ENCODE data around the gene BAHCC1. TPM values are rescaled to one million over a fixed set of nuclear protein-coding genes. Genes with fewer than 3 reads are reported as not detected.

Gene BAHCC1
- polyA plus RNA-seq, 1 donor from 2014 or later: 14.2 TPM

GRCh38 chr17:81508639-81509206, 113.5 kb downstream of the BAHCC1 start:
- H4K20me1 ChIP-seq (ENCODE audit: insufficient read depth): peaks cover 49% of the 10 kb centered on the region
- no peak overlapping the region for H2AFZ ChIP-seq (ENCODE audit: low read depth, low read length)
- H3K36me3 ChIP-seq (ENCODE audit: insufficient read depth, low read length): peaks cover 31% of the 10 kb centered on the region
- no peaks in the 10 kb centered on the region for H3K27me3 ChIP-seq (ENCODE audit: insufficient read depth, low read depth, low read length)
- peak overlapping the region; percentile 99 for H3K9ac ChIP-seq (ENCODE audit: low read length)
- H3K79me2 ChIP-seq (replicated peaks; ENCODE audit: insufficient read depth, low read length): peaks cover 55% of the 10 kb centered on the region
- H3K27ac ChIP-seq (ENCODE audit: low read length): peak overlapping the region; percentile 96
- H3K4me2 ChIP-seq (ENCODE audit: low read length): peak overlapping the region; percentile 97
- TF ChIP-seq TAF1 (IDR thresholded peaks at IDR 0.05; ENCODE audit: low read depth): no peak
- TF ChIP-seq POLR2AphosphoS5 (IDR thresholded peaks at IDR 0.05): peak; percentile 48
- H3K9me3 ChIP-seq (ENCODE audit: low read length): no peaks in the 10 kb centered on the region
- H3K4me3 ChIP-seq (ENCODE audit: low read length): peak overlapping the region; percentile 99
- no peaks in the 10 kb centered on the region for H3K9me2 ChIP-seq (ENCODE audit: insufficient read depth, low read length)
- peaks cover 8% of the 10 kb centered on the region for H3F3A ChIP-seq (ENCODE audit: insufficient read depth, low read length, poor library complexity, severe bottlenecking)

GRCh38 chr17:81509207-81509971, 114.1 kb downstream of the BAHCC1 start:
- peak overlapping the region; percentile 99 for H3K4me3 ChIP-seq (ENCODE audit: low read length)
- H2AFZ ChIP-seq (ENCODE audit: low read depth, low read length): no peak overlapping the region
- peaks cover 8% of the 10 kb centered on the region for H3F3A ChIP-seq (ENCODE audit: insufficient read depth, low read length, poor library complexity, severe bottlenecking)
- H3K9ac ChIP-seq (ENCODE audit: low read length): peak overlapping the region; percentile 99
- H3K27ac ChIP-seq (ENCODE audit: low read length): peak overlapping the region; percentile 96
- TF ChIP-seq RAD21 (conservative IDR thresholded peaks at IDR 0.05): no peak
- no peak for TF ChIP-seq EP300 (conservative IDR thresholded peaks at IDR 0.05; ENCODE audit: poor library complexity, severe bottlenecking)
- TF ChIP-seq MXI1 (conservative IDR thresholded peaks at IDR 0.05; ENCODE audit: poor library complexity, severe bottlenecking): no peak
- TF ChIP-seq, protein P1, sequence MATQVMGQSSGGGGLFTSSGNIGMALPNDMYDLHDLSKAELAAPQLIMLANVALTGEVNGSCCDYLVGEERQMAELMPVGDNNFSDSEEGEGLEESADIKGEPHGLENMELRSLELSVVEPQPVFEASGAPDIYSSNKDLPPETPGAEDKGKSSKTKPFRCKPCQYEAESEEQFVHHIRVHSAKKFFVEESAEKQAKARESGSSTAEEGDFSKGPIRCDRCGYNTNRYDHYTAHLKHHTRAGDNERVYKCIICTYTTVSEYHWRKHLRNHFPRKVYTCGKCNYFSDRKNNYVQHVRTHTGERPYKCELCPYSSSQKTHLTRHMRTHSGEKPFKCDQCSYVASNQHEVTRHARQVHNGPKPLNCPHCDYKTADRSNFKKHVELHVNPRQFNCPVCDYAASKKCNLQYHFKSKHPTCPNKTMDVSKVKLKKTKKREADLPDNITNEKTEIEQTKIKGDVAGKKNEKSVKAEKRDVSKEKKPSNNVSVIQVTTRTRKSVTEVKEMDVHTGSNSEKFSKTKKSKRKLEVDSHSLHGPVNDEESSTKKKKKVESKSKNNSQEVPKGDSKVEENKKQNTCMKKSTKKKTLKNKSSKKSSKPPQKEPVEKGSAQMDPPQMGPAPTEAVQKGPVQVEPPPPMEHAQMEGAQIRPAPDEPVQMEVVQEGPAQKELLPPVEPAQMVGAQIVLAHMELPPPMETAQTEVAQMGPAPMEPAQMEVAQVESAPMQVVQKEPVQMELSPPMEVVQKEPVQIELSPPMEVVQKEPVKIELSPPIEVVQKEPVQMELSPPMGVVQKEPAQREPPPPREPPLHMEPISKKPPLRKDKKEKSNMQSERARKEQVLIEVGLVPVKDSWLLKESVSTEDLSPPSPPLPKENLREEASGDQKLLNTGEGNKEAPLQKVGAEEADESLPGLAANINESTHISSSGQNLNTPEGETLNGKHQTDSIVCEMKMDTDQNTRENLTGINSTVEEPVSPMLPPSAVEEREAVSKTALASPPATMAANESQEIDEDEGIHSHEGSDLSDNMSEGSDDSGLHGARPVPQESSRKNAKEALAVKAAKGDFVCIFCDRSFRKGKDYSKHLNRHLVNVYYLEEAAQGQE (IDR thresholded peaks at IDR 0.05; ENCODE audit: borderline replicate concordance): no peak
- no peak for TF ChIP-seq TAF1 (IDR thresholded peaks at IDR 0.05; ENCODE audit: low read depth)
- no peak for TF ChIP-seq SMC3 (conservative IDR thresholded peaks at IDR 0.05; ENCODE audit: poor library complexity)
- TF ChIP-seq, protein P2, sequence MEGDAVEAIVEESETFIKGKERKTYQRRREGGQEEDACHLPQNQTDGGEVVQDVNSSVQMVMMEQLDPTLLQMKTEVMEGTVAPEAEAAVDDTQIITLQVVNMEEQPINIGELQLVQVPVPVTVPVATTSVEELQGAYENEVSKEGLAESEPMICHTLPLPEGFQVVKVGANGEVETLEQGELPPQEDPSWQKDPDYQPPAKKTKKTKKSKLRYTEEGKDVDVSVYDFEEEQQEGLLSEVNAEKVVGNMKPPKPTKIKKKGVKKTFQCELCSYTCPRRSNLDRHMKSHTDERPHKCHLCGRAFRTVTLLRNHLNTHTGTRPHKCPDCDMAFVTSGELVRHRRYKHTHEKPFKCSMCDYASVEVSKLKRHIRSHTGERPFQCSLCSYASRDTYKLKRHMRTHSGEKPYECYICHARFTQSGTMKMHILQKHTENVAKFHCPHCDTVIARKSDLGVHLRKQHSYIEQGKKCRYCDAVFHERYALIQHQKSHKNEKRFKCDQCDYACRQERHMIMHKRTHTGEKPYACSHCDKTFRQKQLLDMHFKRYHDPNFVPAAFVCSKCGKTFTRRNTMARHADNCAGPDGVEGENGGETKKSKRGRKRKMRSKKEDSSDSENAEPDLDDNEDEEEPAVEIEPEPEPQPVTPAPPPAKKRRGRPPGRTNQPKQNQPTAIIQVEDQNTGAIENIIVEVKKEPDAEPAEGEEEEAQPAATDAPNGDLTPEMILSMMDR (IDR thresholded peaks at IDR 0.05; ENCODE audit: poor library complexity, severe bottlenecking): no peak
- TF ChIP-seq POLR2AphosphoS5 (IDR thresholded peaks at IDR 0.05): no peak
- no peak for TF ChIP-seq EZH2 (IDR thresholded peaks at IDR 0.05; ENCODE audit: borderline replicate concordance, insufficient read depth, low read length, poor library complexity, severe bottlenecking)
- no peaks in the 10 kb centered on the region for H3K27me3 ChIP-seq (ENCODE audit: insufficient read depth, low read depth, low read length)
- peaks cover 49% of the 10 kb centered on the region for H4K20me1 ChIP-seq (ENCODE audit: insufficient read depth)
- peaks cover 31% of the 10 kb centered on the region for H3K36me3 ChIP-seq (ENCODE audit: insufficient read depth, low read length)
- peak overlapping the region; percentile 97 for H3K4me2 ChIP-seq (ENCODE audit: low read length)
- peaks cover 62% of the 10 kb centered on the region for H3K79me2 ChIP-seq (replicated peaks; ENCODE audit: insufficient read depth, low read length)
- H3K9me3 ChIP-seq (ENCODE audit: low read length): no peaks in the 10 kb centered on the region
- H3K9me2 ChIP-seq (ENCODE audit: insufficient read depth, low read length): no peaks in the 10 kb centered on the region
